Measurements from ENCODE around the gene GTPBP1.

Gene GTPBP1

GRCh38 chr22:38712486-38713207, 6.9 kb downstream of the GTPBP1 start:
- H3K4me3 ChIP-seq (ENCODE audit: low read depth, low read length), result no peak overlapping the region
- TF ChIP-seq MAX (IDR thresholded peaks at IDR 0.05; ENCODE audit: low read depth, low read length), result no peak
- TF ChIP-seq MYC (IDR thresholded peaks at IDR 0.05; ENCODE audit: low read depth, low read length), result no peak
- no peak for TF ChIP-seq POLR2A (IDR thresholded peaks at IDR 0.05; ENCODE audit: extremely low read depth, insufficient read length)
- no peak for TF ChIP-seq CTCF (IDR thresholded peaks at IDR 0.05; ENCODE audit: low read depth, low read length)
- DNase-seq (ENCODE audit: low read depth), result no peak

- DNase-seq (ENCODE audit: low read depth), result no peak
- H3K4me3 ChIP-seq (ENCODE audit: low read depth, low read length), result no peak overlapping the region
- TF ChIP-seq MAX (IDR thresholded peaks at IDR 0.05; ENCODE audit: low read depth, low read length) (no peak), CTCF (IDR thresholded peaks at IDR 0.05; ENCODE audit: low read depth, low read length) (no peak), POLR2A (IDR thresholded peaks at IDR 0.05; ENCODE audit: extremely low read depth, insufficient read length) (no peak), MYC (IDR thresholded peaks at IDR 0.05; ENCODE audit: low read depth, low read length) (no peak)
Observed at GRCh38 chr22:38713921-38714320, 8.2 kb downstream of the GTPBP1 start.

- DNase-seq (ENCODE audit: low read depth), result no peak
- TF ChIP-seq CTCF (IDR thresholded peaks at IDR 0.05; ENCODE audit: low read depth, low read length) (no peak), POLR2A (IDR thresholded peaks at IDR 0.05; ENCODE audit: extremely low read depth, insufficient read length) (no peak), MYC (IDR thresholded peaks at IDR 0.05; ENCODE audit: low read depth, low read length) (no peak), MAX (IDR thresholded peaks at IDR 0.05; ENCODE audit: low read depth, low read length) (no peak)
Observed at GRCh38 chr22:38715176-38715764, 9.5 kb downstream of the GTPBP1 start.

GRCh38 chr22:38715852-38716251, 10.1 kb downstream of the GTPBP1 start:
- no peak overlapping the region for H3K4me3 ChIP-seq (ENCODE audit: low read depth, low read length)
- DNase-seq (ENCODE audit: low read depth), result no peak
- TF ChIP-seq POLR2A (IDR thresholded peaks at IDR 0.05; ENCODE audit: extremely low read depth, insufficient read length) (no peak), CTCF (IDR thresholded peaks at IDR 0.05; ENCODE audit: low read depth, low read length) (no peak)

More at GRCh38 chr22:38715176-38715764, 9.5 kb downstream of the GTPBP1 start:
- no peak overlapping the region for H3K4me3 ChIP-seq (ENCODE audit: low read depth, low read length)

- no peak for TF ChIP-seq CTCF (IDR thresholded peaks at IDR 0.05; ENCODE audit: low read depth, low read length)
- no peak for TF ChIP-seq MAX (IDR thresholded peaks at IDR 0.05; ENCODE audit: low read depth, low read length)
- TF ChIP-seq MYC (IDR thresholded peaks at IDR 0.05; ENCODE audit: low read depth, low read length), result no peak
- TF ChIP-seq POLR2A (IDR thresholded peaks at IDR 0.05; ENCODE audit: extremely low read depth, insufficient read length), result no peak
Observed at GRCh38 chr22:38716271-38716670, 10.5 kb downstream of the GTPBP1 start.

More at GRCh38 chr22:38716271-38716670, 10.5 kb downstream of the GTPBP1 start:
- no peak overlapping the region for H3K4me3 ChIP-seq (ENCODE audit: low read depth, low read length)
- DNase-seq (ENCODE audit: low read depth), result no peak

All from NB4 (cell line).